Measurements from ENCODE around the gene TRH. TPM values are rescaled to one million over a fixed set of nuclear protein-coding genes. Genes with fewer than 3 reads are reported as not detected.

The TRH gene
- total RNA-seq, 1 donor = under 0.01 TPM

GRCh38 chr3:129988429-129988828, 13.9 kb downstream of the TRH start:
- Histone ChIP-seq H3K9me3 (ENCODE audit: low read depth, low read length) (no peaks in the 10 kb centered on the region), H3K4me3 (ENCODE audit: insufficient read depth, low read length) (no peak overlapping the region), H3K36me3 (ENCODE audit: insufficient read depth, low read length) (peaks cover 41% of the 10 kb centered on the region), H2AFZ (ENCODE audit: low read length) (no peak overlapping the region), H4K20me1 (ENCODE audit: insufficient read depth, low read length) (peaks cover 12% of the 10 kb centered on the region), H3K4me2 (ENCODE audit: insufficient read depth, low read length) (no peak overlapping the region), H3K4me1 (ENCODE audit: insufficient read depth, low read length) (peaks cover 15% of the 10 kb centered on the region), H3K27me3 (ENCODE audit: insufficient read depth, low read length) (no peaks in the 10 kb centered on the region), H3K79me2 (ENCODE audit: insufficient read depth, low read length) (peaks cover 97% of the 10 kb centered on the region), H3K27ac (ENCODE audit: low read depth, low read length) (no peak overlapping the region)
- TF ChIP-seq CTCF (IDR thresholded peaks at IDR 0.05; ENCODE audit: extremely low read depth, low read depth, low read length) = no peak
- DNase-seq (ENCODE audit: insufficient read length, low spot score, missing footprints) = no peak

- Histone ChIP-seq H4K20me1 (ENCODE audit: insufficient read depth, low read length) (peaks cover 6% of the 10 kb centered on the region), H3K79me2 (ENCODE audit: insufficient read depth, low read length) (peaks cover 97% of the 10 kb centered on the region), H3K27me3 (ENCODE audit: insufficient read depth, low read length) (no peaks in the 10 kb centered on the region), H3K27ac (ENCODE audit: low read depth, low read length) (no peak overlapping the region), H2AFZ (ENCODE audit: low read length) (no peak overlapping the region), H3K36me3 (ENCODE audit: insufficient read depth, low read length) (peaks cover 40% of the 10 kb centered on the region), H3K4me1 (ENCODE audit: insufficient read depth, low read length) (peaks cover 19% of the 10 kb centered on the region), H3K4me2 (ENCODE audit: insufficient read depth, low read length) (no peak overlapping the region), H3K4me3 (ENCODE audit: insufficient read depth, low read length) (no peak overlapping the region), H3K9me3 (ENCODE audit: low read depth, low read length) (no peaks in the 10 kb centered on the region)
- no peak for TF ChIP-seq CTCF (IDR thresholded peaks at IDR 0.05; ENCODE audit: extremely low read depth, low read depth, low read length)
- DNase-seq (ENCODE audit: insufficient read length, low spot score, missing footprints) = no peak
Observed at GRCh38 chr3:129989414-129989813, 14.9 kb downstream of the TRH start.

- H3K4me3 ChIP-seq (ENCODE audit: insufficient read depth, low read length) = no peak overlapping the region
- H3K4me1 ChIP-seq (ENCODE audit: insufficient read depth, low read length) = peaks cover 39% of the 10 kb centered on the region
- H3K9me3 ChIP-seq (ENCODE audit: low read depth, low read length) = no peaks in the 10 kb centered on the region
- no peak overlapping the region for H2AFZ ChIP-seq (ENCODE audit: low read length)
- H3K27me3 ChIP-seq (ENCODE audit: insufficient read depth, low read length) = no peaks in the 10 kb centered on the region
- H3K36me3 ChIP-seq (ENCODE audit: insufficient read depth, low read length) = peaks cover 33% of the 10 kb centered on the region
- H4K20me1 ChIP-seq (ENCODE audit: insufficient read depth, low read length) = peaks cover 8% of the 10 kb centered on the region
- H3K27ac ChIP-seq (ENCODE audit: low read depth, low read length) = peak overlapping the region; percentile 24
- H3K79me2 ChIP-seq (ENCODE audit: insufficient read depth, low read length) = peaks cover 97% of the 10 kb centered on the region
- DNase-seq (ENCODE audit: insufficient read length, low spot score, missing footprints) = peak; percentile 93
- TF ChIP-seq CTCF (IDR thresholded peaks at IDR 0.05; ENCODE audit: extremely low read depth, low read depth, low read length) = peak; percentile 51
- no peak overlapping the region for H3K4me2 ChIP-seq (ENCODE audit: insufficient read depth, low read length)
Observed at GRCh38 chr3:129992781-129993180, 18.3 kb downstream of the TRH start.

GRCh38 chr3:129994883-129995559, 20.5 kb downstream of the TRH start:
- Histone ChIP-seq H4K20me1 (ENCODE audit: insufficient read depth, low read length) (peaks cover 8% of the 10 kb centered on the region), H3K79me2 (ENCODE audit: insufficient read depth, low read length) (peaks cover 86% of the 10 kb centered on the region), H3K27ac (ENCODE audit: low read depth, low read length) (peak overlapping the region; percentile 47), H3K4me1 (ENCODE audit: insufficient read depth, low read length) (peaks cover 29% of the 10 kb centered on the region), H3K4me3 (ENCODE audit: insufficient read depth, low read length) (no peak overlapping the region), H3K36me3 (ENCODE audit: insufficient read depth, low read length) (peaks cover 40% of the 10 kb centered on the region), H3K4me2 (ENCODE audit: insufficient read depth, low read length) (no peak overlapping the region), H3K9me3 (ENCODE audit: low read depth, low read length) (no peaks in the 10 kb centered on the region), H2AFZ (ENCODE audit: low read length) (no peak overlapping the region), H3K27me3 (ENCODE audit: insufficient read depth, low read length) (no peaks in the 10 kb centered on the region)
- no peak for DNase-seq (ENCODE audit: insufficient read length, low spot score, missing footprints)
- TF ChIP-seq CTCF (IDR thresholded peaks at IDR 0.05; ENCODE audit: extremely low read depth, low read depth, low read length) = no peak
